A204.1 (cell line): ENCODE measurements around the gene RWDD1.

Experiments used
- FAIRE-seq: peaks from 2 replicates; lab custom pipeline; 2012; peaks lifted over from hg19 to GRCh38; lab: Jason Lieb, UNC

The RWDD1 gene

GRCh38 chr6:116615937-116616736 lies 44.8 kb downstream of the RWDD1 start, which contains the start of gene RSPH4A:
TSS of gene RSPH4A (plus strand) at chr6:116616479. CDS start at chr6:116616624, 145 bp downstream.
- peak; percentile 98 for FAIRE-seq

- FAIRE-seq, result no peak
These were observed 45.4 kb downstream of the RWDD1 start for GRCh38 chr6:116616737-116617053.

- FAIRE-seq, result no peak
These were observed 52.9 kb downstream of the RWDD1 start for GRCh38 chr6:116624036-116624805.

- no peak for FAIRE-seq
These were observed 54.6 kb downstream of the RWDD1 start for GRCh38 chr6:116625872-116626271.

- FAIRE-seq, result no peak
These were observed 58.3 kb downstream of the RWDD1 start for GRCh38 chr6:116629563-116629981.

GRCh38 chr6:116631379-116631990 lies 60.2 kb downstream of the RWDD1 start:
- no peak for FAIRE-seq

- FAIRE-seq, result no peak
These were observed 62.4 kb downstream of the RWDD1 start for GRCh38 chr6:116633685-116634084.
